WI38 (cell line): ENCODE data around the gene SEC24B.
"Not testable (repeated sequence)": the region's sequence is repeated elsewhere in the genome, so short reads cannot be mapped to it uniquely, and the experiment has no call there.

Experiments used
- H3K4me3 ChIP-seq: 2 replicates; pipeline ENCODE4 v1.5.1; 2011; ENCODE audit warnings: low read depth, mild to moderate bottlenecking, control low read depth, low read length
- CTCF ChIP-seq: IDR thresholded peaks from 2 replicates; pipeline ENCODE4 v1.5.1; 2012; ENCODE audit warnings: low read depth, mild to moderate bottlenecking, control low read depth, low read length

SEC24B gene

DNA sequence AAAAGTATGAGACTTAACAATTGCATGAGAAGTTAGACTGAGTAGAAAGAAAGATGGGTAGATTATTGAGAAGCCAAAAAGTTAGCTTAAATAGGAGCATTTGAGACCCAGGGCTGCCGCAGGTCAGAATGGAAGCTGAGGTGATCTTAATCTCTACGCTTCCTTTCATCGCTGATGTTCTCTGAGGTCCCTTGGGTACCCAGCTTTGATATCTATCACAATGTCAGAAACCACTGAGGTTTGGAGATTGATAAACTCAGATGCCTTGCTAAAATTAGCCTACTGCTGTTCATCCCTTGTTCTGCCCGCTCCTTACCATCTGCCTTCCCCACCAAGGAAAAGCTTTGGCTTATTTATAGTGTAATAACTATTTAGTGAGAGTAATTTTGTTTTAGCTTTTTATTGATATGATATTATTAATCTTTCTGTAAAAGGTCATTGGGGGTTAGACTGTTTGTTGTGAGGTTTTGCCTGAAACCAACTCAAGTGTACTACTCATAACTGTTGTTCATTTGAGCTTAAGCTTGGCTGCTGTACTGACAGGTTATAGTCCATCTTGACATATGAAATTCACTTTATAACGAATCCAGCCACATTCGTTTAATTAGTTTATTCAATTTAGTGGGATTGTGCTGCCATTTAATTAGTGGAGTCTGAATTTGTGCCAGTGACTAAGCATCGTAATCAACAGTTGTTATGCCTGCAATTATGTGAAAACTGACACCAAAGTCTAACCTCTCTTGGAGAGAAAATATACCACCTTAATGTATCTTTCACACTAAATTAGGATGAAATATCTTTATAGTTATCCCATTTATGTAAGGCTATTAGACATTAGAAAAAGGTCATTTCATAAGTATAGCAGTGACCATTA is 141.6 kb downstream of the SEC24B start:
- no peak overlapping the region for H3K4me3 ChIP-seq
- TF ChIP-seq CTCF = no peak

DNA sequence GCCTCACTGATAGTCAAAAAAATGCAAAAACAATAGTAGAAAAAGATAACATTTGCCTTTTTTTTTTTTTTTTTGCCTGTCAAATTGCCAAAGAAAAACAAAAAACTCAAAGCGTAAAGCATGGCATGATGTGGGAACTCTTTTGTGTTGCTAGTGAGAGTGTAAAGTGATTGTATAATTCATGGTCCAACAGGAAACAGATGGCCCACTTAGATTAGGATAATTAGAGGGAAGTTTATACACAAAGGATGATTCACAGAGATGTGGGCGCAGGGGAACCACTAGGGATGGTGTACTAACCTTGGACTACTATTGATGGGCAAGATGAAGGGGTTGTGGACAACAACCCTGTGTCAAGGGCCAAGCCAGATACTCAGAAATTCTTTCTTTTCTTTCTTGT is 142.8 kb downstream of the SEC24B start:
- H3K4me3 ChIP-seq = no peak overlapping the region
- no peak for TF ChIP-seq CTCF

DNA sequence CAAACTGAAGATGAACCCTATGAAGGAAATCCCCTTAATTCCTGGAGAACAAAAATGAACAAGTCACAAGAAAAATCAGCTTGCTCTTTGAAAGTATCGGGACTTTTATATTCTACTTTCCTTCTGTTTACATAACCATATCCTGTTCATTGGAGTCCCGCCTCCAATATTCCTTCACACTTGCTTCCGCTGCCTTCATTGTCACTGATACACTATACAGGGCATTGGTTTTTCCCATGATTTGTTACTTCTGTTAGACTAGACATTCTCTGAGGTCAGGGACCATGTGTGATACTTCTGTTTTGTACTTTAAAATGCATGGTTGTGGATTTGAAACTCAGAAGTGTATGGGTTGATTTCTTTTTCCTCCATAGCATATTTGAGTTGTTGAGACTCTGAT is 145.2 kb downstream of the SEC24B start:
- no peak overlapping the region for H3K4me3 ChIP-seq
- TF ChIP-seq CTCF = no peak

DNA sequence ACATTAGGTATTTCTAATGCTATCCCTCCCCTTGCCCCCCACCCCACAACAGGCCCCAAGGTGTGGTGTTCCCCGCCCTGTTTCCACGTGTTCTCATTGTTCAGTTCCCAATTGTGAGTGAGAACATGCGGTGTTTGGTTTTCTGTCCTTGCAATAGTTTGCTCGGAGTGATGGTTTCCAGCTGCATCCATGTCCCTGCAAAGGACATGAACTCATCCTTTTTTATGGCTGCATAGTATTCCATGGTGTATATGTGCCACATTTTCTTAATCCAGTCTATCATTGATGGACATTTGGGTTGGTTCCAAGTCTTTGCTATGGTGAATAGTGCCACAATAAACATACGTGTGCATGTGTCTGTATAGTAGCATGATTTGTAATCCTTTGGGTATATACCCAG is 146.4 kb downstream of the SEC24B start:
- not testable (repeated sequence) for H3K4me3 ChIP-seq

GRCh38 chr4:109588176-109588575 is 154.6 kb downstream of the SEC24B start:
- no peak overlapping the region for H3K4me3 ChIP-seq
- no peak for TF ChIP-seq CTCF

DNA sequence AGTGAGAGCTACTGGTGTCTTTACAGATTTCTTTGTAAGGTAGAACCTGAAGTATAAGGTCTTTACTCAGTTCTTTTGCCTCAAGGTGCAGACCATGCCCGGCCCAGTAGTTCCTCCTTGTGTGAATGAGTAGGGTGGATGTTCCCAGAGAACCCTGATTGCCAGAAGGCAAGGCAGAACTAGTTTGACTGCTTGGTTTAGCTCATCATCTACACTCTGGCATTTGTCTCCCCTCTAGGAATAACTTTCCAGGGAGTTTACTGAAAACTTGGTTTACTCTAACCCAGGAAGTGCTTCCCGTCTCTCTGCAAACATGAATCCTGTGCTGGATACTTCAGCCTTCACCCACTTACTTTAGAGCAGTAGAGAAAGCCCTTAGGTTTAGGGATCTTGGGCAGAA is 155.5 kb downstream of the SEC24B start:
- TF ChIP-seq CTCF = no peak
- no peak overlapping the region for H3K4me3 ChIP-seq

- no peak overlapping the region for H3K4me3 ChIP-seq
- no peak for TF ChIP-seq CTCF
Measured at GRCh38 chr4:109589605-109590004, 156.0 kb downstream of the SEC24B start.
